HG03103 (cell line): ENCODE measurements around the gene SLC44A4.
"Not testable (repeated sequence)": the region's sequence is repeated elsewhere in the genome, so short reads cannot be mapped to it uniquely, and the experiment has no call there.

Source experiments
- ATAC-seq: cut with Tn5 transposase; IDR thresholded peaks from one replicate; pipeline ENCODE4 v1.9.1; 2021; ENCODE audit warnings: low read depth; ENCODE audit not compliant: unreplicated experiment

The SLC44A4 gene

GRCh38 chr6:31831350-31832215 lies 47.2 kb downstream of the SLC44A4 start:
- ATAC-seq: no peak

GRCh38 chr6:31830886-31831335 lies 47.9 kb downstream of the SLC44A4 start:
- ATAC-seq: no peak

- ATAC-seq: no peak
Measured at GRCh38 chr6:31829633-31830283, 49.0 kb downstream of the SLC44A4 start.

GRCh38 chr6:31827286-31828079 lies 51.3 kb downstream of the SLC44A4 start, which contains the start of gene HSPA1B:
Gene HSPA1B, plus strand, starts transcription at chr6:31827738. Its CDS starts 213 bp downstream, at chr6:31827951.
- peak; percentile 55 for ATAC-seq

GRCh38 chr6:31826793-31827285 lies 52.0 kb downstream of the SLC44A4 start:
- no peak for ATAC-seq

- no peak for ATAC-seq
Measured at GRCh38 chr6:31825553-31825952, 53.2 kb downstream of the SLC44A4 start.

GRCh38 chr6:31823592-31824196 lies 55.1 kb downstream of the SLC44A4 start:
- not testable (repeated sequence) for ATAC-seq

- peak; percentile 39 for ATAC-seq
Measured at GRCh38 chr6:31822036-31822821, 56.6 kb downstream of the SLC44A4 start.

- no peak for ATAC-seq
Measured at GRCh38 chr6:31821301-31822035, 57.3 kb downstream of the SLC44A4 start.

- ATAC-seq: not testable (repeated sequence)
Measured at GRCh38 chr6:31820399-31820798, 58.4 kb downstream of the SLC44A4 start.

GRCh38 chr6:31819871-31820299 lies 58.9 kb downstream of the SLC44A4 start:
- no peak for ATAC-seq

- not testable (repeated sequence) for ATAC-seq
Measured at GRCh38 chr6:31817929-31818511, 60.8 kb downstream of the SLC44A4 start.

GRCh38 chr6:31817133-31817928 lies 61.5 kb downstream of the SLC44A4 start:
- not testable (repeated sequence) for ATAC-seq

- ATAC-seq: no peak
Measured at GRCh38 chr6:31815025-31815838, 63.6 kb downstream of the SLC44A4 start, which contains the start of the genes HSPA1A and HSPA1L. Gene HSPA1A, plus strand, starts transcription at chr6:31815543. Its CDS starts 214 bp downstream, at chr6:31815757. Gene HSPA1L, minus strand, starts transcription at chr6:31815283. Its CDS starts 3,311 bp downstream, at chr6:31811972.

- ATAC-seq: no peak
Measured at GRCh38 chr6:31814677-31815024, 64.1 kb downstream of the SLC44A4 start.

GRCh38 chr6:31813465-31813849 lies 65.3 kb downstream of the SLC44A4 start:
- ATAC-seq: no peak
